ACC112 (cell line): Measurements from ENCODE around the gene MSL2.
"Not testable (repeated sequence)": the region's sequence is repeated elsewhere in the genome, so short reads cannot be mapped to it uniquely, and the experiment has no call there.

Source experiments
- H2AFZ ChIP-seq: fragments of 200-600 bp; sonication (generic); one replicate; pipeline ENCODE4 v1.6.0; 2017; ENCODE audit warnings: antibody characterized with exemption, low read length; ENCODE audit not compliant: unreplicated experiment
- H3K27ac ChIP-seq: fragments of 200-600 bp; sonication (generic); 2 replicates; pipeline ENCODE4 v1.5.1; 2014; ENCODE audit warnings: low read depth, mild to moderate bottlenecking, antibody characterized with exemption, low read length, moderate library complexity
- H3K27me3 ChIP-seq: fragments of 200-600 bp; sonication (generic); 2 replicates; pipeline ENCODE4 v1.6.1; 2014; ENCODE audit warnings: mild to moderate bottlenecking, antibody characterized with exemption, low read length, moderate library complexity, mixed read lengths; ENCODE audit not compliant: insufficient read depth
- H3K36me3 ChIP-seq: fragments of 200-600 bp; sonication (generic); 2 replicates; pipeline ENCODE4 v1.6.1; 2016; ENCODE audit warnings: mild to moderate bottlenecking, antibody characterized with exemption, low read length, moderate library complexity, mixed read lengths; ENCODE audit not compliant: insufficient read depth
- H3K4me1 ChIP-seq: fragments of 200-600 bp; sonication (generic); one replicate; pipeline ENCODE4 v1.6.1; 2016; ENCODE audit warnings: low read length, mixed read lengths; ENCODE audit not compliant: insufficient read depth, unreplicated experiment, control insufficient read depth
- H3K4me3 ChIP-seq: fragments of 200-600 bp; sonication (generic); 2 replicates; pipeline ENCODE4 v1.5.1; 2014; ENCODE audit warnings: mild to moderate bottlenecking, low read depth, low read length
- H3K79me2 ChIP-seq: fragments of 200-600 bp; sonication (generic); one replicate; pipeline ENCODE4 v1.6.0; 2016; ENCODE audit warnings: low read length; ENCODE audit not compliant: control insufficient read depth, unreplicated experiment, insufficient read depth

MSL2 gene

GRCh38 chr3:136207489-136208115 is 11.5 kb upstream of the MSL2 start:
- H3K27ac ChIP-seq = no peak overlapping the region
- no peak overlapping the region for H3K4me3 ChIP-seq
- H2AFZ ChIP-seq = no peak overlapping the region
- H3K27me3 ChIP-seq = peaks cover 32% of the 10 kb centered on the region
- no peaks in the 10 kb centered on the region for H3K36me3 ChIP-seq
- peaks cover 5% of the 10 kb centered on the region for H3K4me1 ChIP-seq
- H3K79me2 ChIP-seq = no peaks in the 10 kb centered on the region

- H3K4me1 ChIP-seq, H3K4me3 ChIP-seq, H3K27me3 ChIP-seq, H3K27ac ChIP-seq, H2AFZ ChIP-seq, H3K36me3 ChIP-seq: not testable (repeated sequence)
- H3K79me2 ChIP-seq = peaks cover 15% of the 10 kb centered on the region
These were observed 3.1 kb upstream of the MSL2 start for GRCh38 chr3:136199219-136199618.

- not testable (repeated sequence) for H3K4me1 ChIP-seq, H3K27me3 ChIP-seq, H2AFZ ChIP-seq, H3K27ac ChIP-seq, H3K36me3 ChIP-seq, H3K4me3 ChIP-seq
- H3K79me2 ChIP-seq = peaks cover 21% of the 10 kb centered on the region
These were observed 2.4 kb upstream of the MSL2 start for GRCh38 chr3:136198462-136199078.

GRCh38 chr3:136197159-136197793 is 1.1 kb upstream of the MSL2 start:
- Histone ChIP-seq H2AFZ (peak overlapping the region; percentile 55), H3K27me3 (no peaks in the 10 kb centered on the region), H3K4me3 (peak overlapping the region; percentile 92), H3K79me2 (peaks cover 34% of the 10 kb centered on the region), H3K4me1 (peaks cover 9% of the 10 kb centered on the region), H3K27ac (peak overlapping the region; percentile 95), H3K36me3 (0 out of 2 replicates have a peak, but pooled peaks cover 4% of the 10 kb centered on the region)

GRCh38 chr3:136196401-136197158 is 445 bp upstream of the MSL2 start:
- Histone ChIP-seq H2AFZ (peak overlapping the region; percentile 55), H3K4me1 (peaks cover 14% of the 10 kb centered on the region), H3K4me3 (peak overlapping the region; percentile 92), H3K36me3 (0 out of 2 replicates have a peak, but pooled peaks cover 4% of the 10 kb centered on the region), H3K27ac (peak overlapping the region; percentile 95), H3K79me2 (peaks cover 41% of the 10 kb centered on the region), H3K27me3 (no peaks in the 10 kb centered on the region)

- peaks cover 17% of the 10 kb centered on the region for H3K4me1 ChIP-seq
- 0 out of 2 replicates have a peak, but pooled peaks cover 4% of the 10 kb centered on the region for H3K36me3 ChIP-seq
- peaks cover 52% of the 10 kb centered on the region for H3K79me2 ChIP-seq
- peak overlapping the region; percentile 95 for H3K27ac ChIP-seq
- H3K27me3 ChIP-seq = no peaks in the 10 kb centered on the region
- H3K4me3 ChIP-seq = peak overlapping the region; percentile 92
- peak overlapping the region; percentile 76 for H2AFZ ChIP-seq
These were observed 674 bp downstream of the MSL2 start for GRCh38 chr3:136195258-136196063.

GRCh38 chr3:136194409-136195257 is 1.5 kb downstream of the MSL2 start:
- peaks cover 60% of the 10 kb centered on the region for H3K79me2 ChIP-seq
- peaks cover 17% of the 10 kb centered on the region for H3K4me1 ChIP-seq

GRCh38 chr3:136193278-136194054 is 2.7 kb downstream of the MSL2 start:
- Histone ChIP-seq H3K4me3 (peak overlapping the region; percentile 92), H2AFZ (no peak overlapping the region), H3K27ac (peak overlapping the region; percentile 18; the same call in 1 of the 2 replicates), H3K27me3 (no peaks in the 10 kb centered on the region), H3K36me3 (0 out of 2 replicates have a peak, but pooled peaks cover 4% of the 10 kb centered on the region), H3K79me2 (peaks cover 72% of the 10 kb centered on the region), H3K4me1 (peaks cover 17% of the 10 kb centered on the region)

More at GRCh38 chr3:136194409-136195257, 1.5 kb downstream of the MSL2 start:
- 0 out of 2 replicates have a peak, but pooled peaks cover 4% of the 10 kb centered on the region for H3K36me3 ChIP-seq
- H2AFZ ChIP-seq = no peak overlapping the region
- peak overlapping the region; percentile 92 for H3K4me3 ChIP-seq
- no peaks in the 10 kb centered on the region for H3K27me3 ChIP-seq
- peak overlapping the region; percentile 95 for H3K27ac ChIP-seq

- Histone ChIP-seq H3K27me3 (no peaks in the 10 kb centered on the region), H3K4me1 (peaks cover 14% of the 10 kb centered on the region), H3K79me2 (peaks cover 78% of the 10 kb centered on the region), H3K4me3 (peak overlapping the region; percentile 92), H2AFZ (no peak overlapping the region), H3K27ac (peak overlapping the region; percentile 18; the same call in 1 of the 2 replicates), H3K36me3 (0 out of 2 replicates have a peak, but pooled peaks cover 4% of the 10 kb centered on the region)
These were observed 3.3 kb downstream of the MSL2 start for GRCh38 chr3:136192831-136193230.
